Neural cell (in vitro differentiated cells): ENCODE measurements around the gene LPCAT1. TPM values are rescaled to one million over a fixed set of nuclear protein-coding genes. Genes with fewer than 3 reads are reported as not detected.

Experiments used
- H2AFZ ChIP-seq: fragments of 200-600, 300-800 bp; sonication (generic), shearing (Covaris generic); 2 replicates; pipeline ENCODE4 v1.6.0; 2014; ENCODE audit warnings: low read depth, mild to moderate bottlenecking, antibody characterized with exemption, low read length, moderate library complexity
- H3F3A ChIP-seq: fragments of 200-600 bp; shearing (Covaris generic); 2 replicates; pipeline ENCODE4 v1.6.1; 2016; ENCODE audit warnings: mild to moderate bottlenecking, moderate library complexity, mixed read lengths, antibody characterized with exemption, low read length; ENCODE audit not compliant: insufficient read depth, poor library complexity, severe bottlenecking
- H3K27ac ChIP-seq: fragments of 200-600, 300-800 bp; sonication (generic), shearing (Covaris generic); 2 replicates; pipeline ENCODE4 v1.5.1; 2014; ENCODE audit warnings: mild to moderate bottlenecking, low read length, moderate library complexity
- H3K27me3 ChIP-seq: fragments of 300-800, 200-600 bp; sonication (generic), shearing (Covaris generic); 2 replicates; pipeline ENCODE4 v1.6.0; 2014; ENCODE audit warnings: mild to moderate bottlenecking, low read depth, low read length, moderate library complexity; ENCODE audit not compliant: insufficient read depth
- H3K36me3 ChIP-seq: fragments of 300-800, 200-600 bp; sonication (generic), shearing (Covaris generic); 2 replicates; pipeline ENCODE4 v1.5.1; 2014; ENCODE audit warnings: mild to moderate bottlenecking, antibody characterized with exemption, low read length, moderate library complexity; ENCODE audit not compliant: insufficient read depth
- H3K4me2 ChIP-seq: fragments of 300-800, 200-600 bp; sonication (generic), shearing (Covaris generic); 2 replicates; pipeline ENCODE4 v1.6.0; 2014; ENCODE audit warnings: mild to moderate bottlenecking, low read length
- H3K4me3 ChIP-seq: fragments of 300-800, 200-600 bp; sonication (generic), shearing (Covaris generic); 2 replicates; pipeline ENCODE4 v1.5.1; 2014; ENCODE audit warnings: mild to moderate bottlenecking, low read length, moderate library complexity
- H3K79me2 ChIP-seq: fragments of 200-600 bp; shearing (Covaris generic); replicated peaks from 2 replicates; pipeline ENCODE4 v1.6.0; 2014; ENCODE audit warnings: mild to moderate bottlenecking, low read length, moderate library complexity; ENCODE audit not compliant: insufficient read depth
- H3K9ac ChIP-seq: fragments of 300-800, 200-600 bp; sonication (generic), shearing (Covaris generic); 2 replicates; pipeline ENCODE4 v1.6.1; 2016; ENCODE audit warnings: mild to moderate bottlenecking, low read length, mixed read lengths
- H3K9me2 ChIP-seq: fragments of 200-600 bp; shearing (Covaris generic); 2 replicates; pipeline ENCODE4 v1.6.1; 2016; ENCODE audit warnings: mild to moderate bottlenecking, low read length, mixed read lengths; ENCODE audit not compliant: insufficient read depth
- H3K9me3 ChIP-seq: fragments of 200-600, 300-800 bp; sonication (generic), shearing (Covaris generic); 2 replicates; pipeline ENCODE4 v1.6.1; 2016; ENCODE audit warnings: mild to moderate bottlenecking, mixed run types, low read length, moderate library complexity, mixed read lengths
- H4K20me1 ChIP-seq: fragments of 200-600 bp; shearing (Covaris generic); 2 replicates; pipeline ENCODE4 v1.6.1; 2016; ENCODE audit warnings: mild to moderate bottlenecking, mixed run types; ENCODE audit not compliant: insufficient read depth
- EP300 ChIP-seq: fragments of 450-650 bp; conservative IDR thresholded peaks from 2 replicates; pipeline ENCODE4 v1.6.1; 2014; ENCODE audit warnings: antibody characterized with exemption, mild to moderate bottlenecking, moderate library complexity; ENCODE audit not compliant: poor library complexity, severe bottlenecking
- EZH2 ChIP-seq: fragments of 200-600, 300-800 bp; shearing (Covaris generic), sonication (generic); IDR thresholded peaks from 2 replicates; pipeline ENCODE4 v1.6.1; 2014; ENCODE audit warnings: antibody characterized with exemption, low read length, borderline replicate concordance, mild to moderate bottlenecking; ENCODE audit not compliant: insufficient read depth, poor library complexity, severe bottlenecking
- POLR2AphosphoS5 ChIP-seq: IDR thresholded peaks from 2 replicates; pipeline ENCODE4 v1.6.1; 2012
- RAD21 ChIP-seq: fragments of 450-650 bp; conservative IDR thresholded peaks from 2 replicates; pipeline ENCODE4 v1.6.1; 2014; ENCODE audit warnings: antibody characterized with exemption, mild to moderate bottlenecking, moderate library complexity
- SMC3 ChIP-seq: fragments of 450-650 bp; conservative IDR thresholded peaks from 2 replicates; pipeline ENCODE4 v1.6.1; 2014; ENCODE audit warnings: antibody characterized with exemption, mild to moderate bottlenecking, moderate library complexity; ENCODE audit not compliant: poor library complexity
- polyA plus RNA-seq: library from polyadenylated mRNA; depleted of rRNA; stranded (reverse); fragments of >200 nt; gene quantifications from 2 replicates; pipeline ENCODE4 v1.2.3, GENCODE V29; 2014
- TF ChIP-seq, protein P1 (sequence below): fragments of 450-650 bp; IDR thresholded peaks from 2 replicates; pipeline ENCODE4 v1.5.1; 2014; ENCODE audit warnings: antibody characterized with exemption, mild to moderate bottlenecking, moderate library complexity; ENCODE audit not compliant: poor library complexity, severe bottlenecking
- TF ChIP-seq, protein P2 (sequence below): IDR thresholded peaks from 2 replicates; pipeline ENCODE4 v1.6.1; 2012; ENCODE audit warnings: borderline replicate concordance

Gene LPCAT1
- polyA plus RNA-seq, 1 donor from 2014 or later: 61.8 TPM

DNA sequence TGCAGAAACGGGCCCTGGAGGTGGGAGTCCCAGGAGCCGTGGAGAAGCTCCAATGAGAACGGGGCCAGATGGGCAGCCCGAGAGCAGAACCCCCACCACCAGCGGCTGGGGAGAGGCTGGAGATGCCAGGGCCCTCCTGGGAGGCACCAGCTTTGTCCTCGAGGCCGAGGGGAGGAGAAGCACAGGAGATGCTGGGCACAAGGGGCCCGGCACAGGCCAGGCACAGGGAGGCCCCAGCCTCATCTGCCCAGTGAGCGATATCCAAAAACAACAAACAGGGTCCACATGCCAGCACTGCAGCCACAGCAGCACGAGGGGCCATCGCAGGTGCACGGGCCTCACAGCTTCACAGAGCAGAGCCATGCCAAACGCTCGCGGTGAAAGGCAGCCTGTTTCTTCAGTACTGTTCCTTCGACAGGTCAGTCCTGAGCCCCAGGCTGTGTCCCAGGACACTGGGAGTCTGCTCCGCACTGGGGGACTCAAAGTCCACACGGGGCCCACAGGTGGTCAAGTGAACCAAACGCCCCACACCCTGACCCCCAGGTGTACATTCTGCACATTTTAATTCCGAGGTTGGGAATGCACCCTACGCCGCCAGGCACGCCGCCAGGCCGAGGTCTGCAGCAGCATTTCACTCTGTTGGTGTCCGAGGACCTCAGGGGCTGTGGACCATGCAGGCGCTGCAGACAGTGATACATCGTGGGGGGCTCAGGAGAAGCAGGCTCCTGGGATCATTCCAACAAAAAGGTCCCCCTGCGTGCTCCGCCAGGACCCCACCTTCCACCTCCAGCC, 9.5 kb downstream of the LPCAT1 start:
- no peaks in the 10 kb centered on the region for H3K79me2 ChIP-seq
- no peak overlapping the region for H3K4me2 ChIP-seq
- H3K4me3 ChIP-seq: no peak overlapping the region

DNA sequence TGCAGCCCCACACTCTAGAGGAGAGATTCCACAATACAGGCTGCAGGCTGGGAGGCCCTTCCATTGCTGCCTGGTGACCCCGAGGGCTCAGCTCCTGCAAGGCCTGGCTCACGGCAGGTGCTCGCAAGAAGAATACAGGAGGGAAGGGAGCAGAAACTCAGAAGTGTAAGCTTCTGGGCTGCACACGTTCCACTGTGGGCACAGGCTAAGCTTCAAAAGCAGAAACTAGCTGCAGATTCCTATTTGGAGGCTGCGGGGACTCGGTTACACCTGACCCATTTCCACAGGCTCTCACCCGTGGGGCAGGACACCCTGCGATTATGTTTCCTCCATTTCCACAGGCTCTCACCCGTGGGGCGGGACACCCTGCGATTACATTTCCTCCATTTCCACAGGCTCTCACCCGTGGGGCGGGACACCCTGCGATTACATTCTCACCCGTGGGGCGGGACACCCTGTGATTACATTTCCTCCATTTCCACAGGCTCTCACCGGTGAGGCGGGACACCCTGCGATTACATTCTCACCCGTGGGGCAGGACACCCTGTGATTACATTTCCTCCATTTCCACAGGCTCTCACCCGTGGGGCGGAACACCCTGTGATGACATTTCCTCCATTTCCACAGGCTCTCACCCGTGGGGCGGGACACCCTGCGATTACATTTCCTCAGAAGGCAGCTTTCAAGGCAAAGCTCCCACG, 10.3 kb downstream of the LPCAT1 start:
- Histone ChIP-seq H3F3A (no peaks in the 10 kb centered on the region), H3K36me3 (no peaks in the 10 kb centered on the region), H3K9me3 (no peaks in the 10 kb centered on the region), H4K20me1 (no peaks in the 10 kb centered on the region), H3K4me3 (no peak overlapping the region), H3K9me2 (no peaks in the 10 kb centered on the region), H3K27ac (no peak overlapping the region), H3K79me2 (no peaks in the 10 kb centered on the region), H3K27me3 (no peaks in the 10 kb centered on the region), H3K4me2 (no peak overlapping the region), H2AFZ (no peak overlapping the region), H3K9ac (no peak overlapping the region)
- TF ChIP-seq SMC3 (no peak), EP300 (no peak), RAD21 (no peak)

More for the DNA sequence above, 9.5 kb downstream of the LPCAT1 start:
- no peaks in the 10 kb centered on the region for H4K20me1 ChIP-seq
- no peaks in the 10 kb centered on the region for H3K9me2 ChIP-seq
- H3K36me3 ChIP-seq: no peaks in the 10 kb centered on the region
- H3K9ac ChIP-seq: no peak overlapping the region
- H2AFZ ChIP-seq: no peak overlapping the region
- no peaks in the 10 kb centered on the region for H3F3A ChIP-seq
- no peak for TF ChIP-seq EZH2
- H3K9me3 ChIP-seq: no peaks in the 10 kb centered on the region
- H3K27ac ChIP-seq: no peak overlapping the region
- no peaks in the 10 kb centered on the region for H3K27me3 ChIP-seq

DNA sequence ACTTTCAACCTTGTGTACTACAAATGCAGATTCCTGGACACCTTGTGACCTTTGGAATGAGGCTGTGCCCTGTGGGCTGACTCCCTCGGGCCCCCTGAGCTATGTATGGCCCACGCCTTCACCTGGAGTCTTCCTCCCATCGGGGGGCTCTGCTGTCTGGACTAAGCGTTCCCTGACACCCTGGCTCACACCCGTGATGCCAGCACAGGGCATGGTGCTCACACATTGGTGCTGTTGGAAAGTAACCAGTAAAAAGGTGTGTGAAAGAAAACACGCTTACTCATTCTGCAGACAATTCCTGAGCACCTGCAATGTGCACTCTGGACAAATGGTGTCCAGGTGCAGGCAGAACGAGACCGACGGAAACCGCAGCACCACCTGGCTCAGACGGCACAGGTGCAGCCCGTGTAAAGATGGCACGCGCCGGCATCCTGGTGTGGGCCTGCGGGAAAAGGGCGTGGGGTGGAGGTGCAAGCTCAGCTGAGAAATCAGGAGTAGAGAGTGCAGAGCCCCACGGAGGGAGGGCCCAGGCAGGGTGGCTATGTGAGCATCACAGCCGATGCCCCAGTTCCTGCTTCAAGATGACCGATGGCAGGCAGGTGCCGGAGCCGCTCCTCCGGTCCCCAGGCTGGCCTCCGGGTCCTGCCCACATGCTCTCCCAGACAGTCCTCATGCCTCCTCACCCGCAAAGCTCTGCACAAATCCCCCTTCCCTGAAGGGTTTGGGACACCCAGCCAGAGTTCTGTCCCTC, 11.0 kb downstream of the LPCAT1 start:
- Histone ChIP-seq H3K36me3 (no peaks in the 10 kb centered on the region), H4K20me1 (no peaks in the 10 kb centered on the region), H3K27me3 (no peaks in the 10 kb centered on the region), H2AFZ (no peak overlapping the region), H3K79me2 (no peaks in the 10 kb centered on the region), H3F3A (no peaks in the 10 kb centered on the region), H3K27ac (no peak overlapping the region), H3K9me2 (no peaks in the 10 kb centered on the region), H3K4me2 (no peak overlapping the region), H3K4me3 (no peak overlapping the region), H3K9ac (no peak overlapping the region), H3K9me3 (no peaks in the 10 kb centered on the region)
- no peak for TF ChIP-seq SMC3
- no peak for TF ChIP-seq POLR2AphosphoS5
- TF ChIP-seq, protein P1, sequence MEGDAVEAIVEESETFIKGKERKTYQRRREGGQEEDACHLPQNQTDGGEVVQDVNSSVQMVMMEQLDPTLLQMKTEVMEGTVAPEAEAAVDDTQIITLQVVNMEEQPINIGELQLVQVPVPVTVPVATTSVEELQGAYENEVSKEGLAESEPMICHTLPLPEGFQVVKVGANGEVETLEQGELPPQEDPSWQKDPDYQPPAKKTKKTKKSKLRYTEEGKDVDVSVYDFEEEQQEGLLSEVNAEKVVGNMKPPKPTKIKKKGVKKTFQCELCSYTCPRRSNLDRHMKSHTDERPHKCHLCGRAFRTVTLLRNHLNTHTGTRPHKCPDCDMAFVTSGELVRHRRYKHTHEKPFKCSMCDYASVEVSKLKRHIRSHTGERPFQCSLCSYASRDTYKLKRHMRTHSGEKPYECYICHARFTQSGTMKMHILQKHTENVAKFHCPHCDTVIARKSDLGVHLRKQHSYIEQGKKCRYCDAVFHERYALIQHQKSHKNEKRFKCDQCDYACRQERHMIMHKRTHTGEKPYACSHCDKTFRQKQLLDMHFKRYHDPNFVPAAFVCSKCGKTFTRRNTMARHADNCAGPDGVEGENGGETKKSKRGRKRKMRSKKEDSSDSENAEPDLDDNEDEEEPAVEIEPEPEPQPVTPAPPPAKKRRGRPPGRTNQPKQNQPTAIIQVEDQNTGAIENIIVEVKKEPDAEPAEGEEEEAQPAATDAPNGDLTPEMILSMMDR: no peak
- TF ChIP-seq, protein P2, sequence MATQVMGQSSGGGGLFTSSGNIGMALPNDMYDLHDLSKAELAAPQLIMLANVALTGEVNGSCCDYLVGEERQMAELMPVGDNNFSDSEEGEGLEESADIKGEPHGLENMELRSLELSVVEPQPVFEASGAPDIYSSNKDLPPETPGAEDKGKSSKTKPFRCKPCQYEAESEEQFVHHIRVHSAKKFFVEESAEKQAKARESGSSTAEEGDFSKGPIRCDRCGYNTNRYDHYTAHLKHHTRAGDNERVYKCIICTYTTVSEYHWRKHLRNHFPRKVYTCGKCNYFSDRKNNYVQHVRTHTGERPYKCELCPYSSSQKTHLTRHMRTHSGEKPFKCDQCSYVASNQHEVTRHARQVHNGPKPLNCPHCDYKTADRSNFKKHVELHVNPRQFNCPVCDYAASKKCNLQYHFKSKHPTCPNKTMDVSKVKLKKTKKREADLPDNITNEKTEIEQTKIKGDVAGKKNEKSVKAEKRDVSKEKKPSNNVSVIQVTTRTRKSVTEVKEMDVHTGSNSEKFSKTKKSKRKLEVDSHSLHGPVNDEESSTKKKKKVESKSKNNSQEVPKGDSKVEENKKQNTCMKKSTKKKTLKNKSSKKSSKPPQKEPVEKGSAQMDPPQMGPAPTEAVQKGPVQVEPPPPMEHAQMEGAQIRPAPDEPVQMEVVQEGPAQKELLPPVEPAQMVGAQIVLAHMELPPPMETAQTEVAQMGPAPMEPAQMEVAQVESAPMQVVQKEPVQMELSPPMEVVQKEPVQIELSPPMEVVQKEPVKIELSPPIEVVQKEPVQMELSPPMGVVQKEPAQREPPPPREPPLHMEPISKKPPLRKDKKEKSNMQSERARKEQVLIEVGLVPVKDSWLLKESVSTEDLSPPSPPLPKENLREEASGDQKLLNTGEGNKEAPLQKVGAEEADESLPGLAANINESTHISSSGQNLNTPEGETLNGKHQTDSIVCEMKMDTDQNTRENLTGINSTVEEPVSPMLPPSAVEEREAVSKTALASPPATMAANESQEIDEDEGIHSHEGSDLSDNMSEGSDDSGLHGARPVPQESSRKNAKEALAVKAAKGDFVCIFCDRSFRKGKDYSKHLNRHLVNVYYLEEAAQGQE: no peak
- no peak for TF ChIP-seq EZH2
